GM21723 (cell line): ENCODE data around the gene FAM177A1.
"Not testable (repeated sequence)": the region's sequence is repeated elsewhere in the genome, so short reads cannot be mapped to it uniquely, and the experiment has no call there.

ENCODE experiments used
- ATAC-seq: cut with Tn5 transposase; IDR thresholded peaks from one replicate; pipeline ENCODE4 v1.9.1; 2021; ENCODE audit warnings: mild to moderate bottlenecking, moderate library complexity; ENCODE audit not compliant: unreplicated experiment

Gene FAM177A1

DNA sequence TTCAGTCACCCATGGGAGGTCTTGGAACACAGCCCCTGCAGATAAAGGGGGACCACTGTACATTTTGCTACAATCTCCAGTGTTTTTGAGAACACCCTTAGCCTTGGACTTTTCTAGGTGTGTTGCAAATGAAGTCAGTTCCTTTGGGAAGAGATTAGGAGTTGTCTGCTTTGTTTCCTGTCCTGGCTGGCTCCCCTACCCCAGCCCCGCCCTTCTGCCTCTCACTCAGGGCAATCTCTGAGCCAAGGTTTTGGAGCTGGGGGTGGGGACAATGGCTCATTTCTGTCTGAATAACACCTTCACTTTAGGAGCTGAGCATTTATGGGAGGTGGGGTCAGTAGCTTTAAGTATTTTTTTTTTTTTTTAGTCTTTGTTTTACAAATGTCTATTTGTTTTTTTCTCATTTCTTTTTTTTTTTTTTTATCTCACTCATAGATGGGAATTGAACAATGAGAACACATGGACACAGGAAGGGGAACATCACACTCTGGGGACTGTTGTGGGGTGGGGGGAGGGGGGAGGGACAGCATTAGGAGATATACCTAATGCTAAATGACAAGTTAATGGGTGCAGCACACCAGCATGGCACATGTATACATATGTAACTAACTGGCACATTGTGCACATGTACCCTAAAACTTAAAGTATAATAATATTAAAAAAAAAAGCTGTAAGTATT is 15.2 kb downstream of the FAM177A1 start:
- ATAC-seq: not testable (repeated sequence)

DNA sequence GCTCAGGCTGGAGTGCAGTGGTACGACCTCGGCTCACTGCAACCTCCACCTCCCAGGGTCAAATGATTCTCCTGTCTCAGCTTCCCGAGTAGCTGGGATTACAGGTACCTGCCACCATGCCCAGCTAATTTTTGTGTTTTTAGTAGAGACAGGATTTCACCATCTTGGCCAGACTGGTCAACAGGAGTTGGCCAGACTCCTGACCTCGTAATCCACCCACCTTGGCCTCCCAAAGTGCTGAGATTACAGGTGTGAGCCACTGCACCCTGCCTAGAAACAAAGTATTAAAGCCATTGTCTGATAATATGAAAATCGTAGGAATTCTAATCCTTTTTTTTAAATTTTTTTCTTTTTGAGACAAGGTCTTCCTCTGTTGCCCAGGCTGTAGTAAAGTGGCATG is 19.7 kb downstream of the FAM177A1 start:
- ATAC-seq: not testable (repeated sequence)

- no peak for ATAC-seq
Measured at GRCh38 chr14:35068238-35069012, 22.4 kb downstream of the FAM177A1 start.

- ATAC-seq: no peak
Measured at GRCh38 chr14:35072226-35072625, 26.2 kb downstream of the FAM177A1 start.

DNA sequence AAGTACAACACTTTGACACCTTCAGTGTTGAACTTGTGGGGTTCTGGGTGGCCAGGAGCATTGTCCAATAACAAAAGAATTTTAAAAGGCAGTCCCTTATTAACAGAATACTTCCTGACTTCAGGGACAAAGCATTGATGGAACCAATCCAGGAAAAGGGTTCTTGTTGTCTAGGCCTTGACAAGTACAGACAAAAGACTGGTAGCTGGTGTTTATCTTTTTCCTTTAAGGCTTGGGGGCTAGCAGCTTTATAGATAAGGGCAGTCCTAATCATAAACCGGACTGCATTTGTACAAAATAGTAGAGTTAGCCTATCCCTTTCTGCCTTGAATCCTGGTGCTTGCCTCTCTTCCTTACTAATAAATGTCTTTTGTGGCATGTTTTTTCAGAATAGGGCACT is 27.4 kb downstream of the FAM177A1 start:
- ATAC-seq: no peak

- ATAC-seq: no peak
Measured at GRCh38 chr14:35078082-35078481, 32.0 kb downstream of the FAM177A1 start.

- no peak for ATAC-seq
Measured at GRCh38 chr14:35079742-35080141, 33.7 kb downstream of the FAM177A1 start.

DNA sequence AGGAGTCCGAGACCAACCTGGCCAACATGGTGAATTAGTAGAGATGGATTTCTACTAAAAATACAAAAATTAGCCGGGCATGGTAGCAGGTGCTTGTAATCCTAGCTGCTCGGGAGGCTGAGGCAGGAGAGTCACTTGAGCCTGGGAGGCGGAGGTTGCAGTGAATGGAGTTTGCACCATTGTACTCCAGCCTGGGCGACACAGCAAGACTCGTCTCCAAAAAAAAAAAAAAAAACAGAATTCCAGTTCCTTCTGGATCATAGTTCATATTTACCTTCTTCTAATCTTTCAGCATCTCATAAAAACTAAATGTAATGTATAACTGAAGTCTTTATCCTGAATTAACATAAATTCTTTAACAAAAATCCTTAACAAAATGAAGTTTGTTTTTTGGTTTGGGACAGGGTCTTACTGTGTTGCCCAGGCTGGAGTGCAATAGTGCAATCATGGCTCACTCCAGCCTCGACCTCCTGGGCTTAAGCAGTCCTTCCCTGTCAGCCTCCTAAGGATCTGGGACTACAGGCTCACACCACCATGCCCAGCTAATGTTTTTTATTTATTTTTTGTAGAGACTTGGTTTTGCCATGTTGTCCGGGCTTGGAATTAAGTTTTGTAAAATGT is 37.6 kb downstream of the FAM177A1 start:
- no peak for ATAC-seq

DNA sequence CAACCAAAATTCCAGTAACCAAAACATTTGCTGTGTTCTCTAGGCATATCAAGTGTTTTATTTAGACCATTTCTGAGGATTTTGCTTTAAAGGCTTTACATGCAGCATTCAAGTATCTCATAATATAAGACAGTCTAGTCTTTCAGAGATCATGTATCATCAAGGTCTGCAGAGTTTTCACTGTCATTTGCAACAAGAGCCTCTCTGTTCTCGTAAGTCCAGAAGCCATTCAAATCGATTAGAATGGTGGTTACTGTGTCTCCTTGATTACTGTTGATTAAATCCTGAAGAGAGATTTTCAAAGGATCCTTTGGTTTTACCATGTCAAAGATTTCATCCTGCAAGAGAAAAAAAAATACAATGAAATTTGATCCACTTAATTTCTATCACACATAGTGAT is 39.4 kb downstream of the FAM177A1 start:
- no peak for ATAC-seq

GRCh38 chr14:35088514-35088913 is 42.4 kb downstream of the FAM177A1 start:
- no peak for ATAC-seq

GRCh38 chr14:35094645-35095044 is 48.6 kb downstream of the FAM177A1 start:
- ATAC-seq: not testable (repeated sequence)

GRCh38 chr14:35107866-35108265 is 61.8 kb downstream of the FAM177A1 start:
- no peak for ATAC-seq

- no peak for ATAC-seq
Measured at GRCh38 chr14:35112641-35113040, 66.6 kb downstream of the FAM177A1 start.

GRCh38 chr14:35113308-35113950 is 67.4 kb downstream of the FAM177A1 start:
- no peak for ATAC-seq

- ATAC-seq: no peak
Measured at GRCh38 chr14:35114036-35114435, 68.0 kb downstream of the FAM177A1 start.

GRCh38 chr14:35116242-35116641 is 70.2 kb downstream of the FAM177A1 start:
- ATAC-seq: no peak

GRCh38 chr14:35117112-35117511 is 71.0 kb downstream of the FAM177A1 start:
- no peak for ATAC-seq

DNA sequence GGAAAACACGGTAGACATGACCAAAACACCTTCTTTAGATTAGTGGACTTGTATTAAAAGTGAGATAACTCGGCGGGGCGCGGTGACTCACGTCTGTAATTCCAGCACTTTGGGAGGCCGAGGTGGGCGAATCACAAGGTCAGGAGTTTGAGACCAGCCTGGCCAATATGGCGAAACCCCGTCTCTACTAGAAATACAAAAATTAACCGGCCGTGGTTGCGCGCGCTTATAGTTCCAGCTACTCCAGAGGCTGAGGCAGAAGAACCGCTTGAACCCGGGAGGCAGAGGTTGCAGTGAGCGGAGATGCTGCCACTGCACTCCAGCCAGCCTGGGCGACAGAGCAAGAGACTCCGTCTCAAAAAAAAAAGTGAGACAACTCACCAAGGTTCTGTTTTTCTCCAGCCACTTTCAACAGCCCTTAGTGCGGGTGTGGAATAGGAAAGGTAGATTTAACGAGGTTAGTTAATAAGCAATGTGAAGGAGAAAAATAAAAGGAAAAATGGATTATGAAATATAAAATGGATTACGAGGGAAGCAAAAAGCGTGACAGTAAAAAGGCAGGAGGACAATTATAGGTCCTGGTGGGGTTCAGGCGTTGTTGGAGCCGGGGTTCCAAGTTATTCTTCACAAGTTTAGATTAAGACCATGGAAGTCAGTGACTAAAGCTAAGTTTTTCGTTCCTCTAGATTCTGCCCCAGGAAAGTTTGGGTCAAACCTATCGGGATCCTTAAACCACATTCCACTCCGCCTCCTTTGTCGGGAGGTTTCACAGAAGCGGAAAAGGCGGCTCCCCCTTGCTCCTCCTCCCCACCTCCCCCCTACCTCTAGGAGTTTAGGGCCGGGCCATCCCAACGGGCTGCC is 75.2 kb downstream of the FAM177A1 start:
- ATAC-seq: no peak

DNA sequence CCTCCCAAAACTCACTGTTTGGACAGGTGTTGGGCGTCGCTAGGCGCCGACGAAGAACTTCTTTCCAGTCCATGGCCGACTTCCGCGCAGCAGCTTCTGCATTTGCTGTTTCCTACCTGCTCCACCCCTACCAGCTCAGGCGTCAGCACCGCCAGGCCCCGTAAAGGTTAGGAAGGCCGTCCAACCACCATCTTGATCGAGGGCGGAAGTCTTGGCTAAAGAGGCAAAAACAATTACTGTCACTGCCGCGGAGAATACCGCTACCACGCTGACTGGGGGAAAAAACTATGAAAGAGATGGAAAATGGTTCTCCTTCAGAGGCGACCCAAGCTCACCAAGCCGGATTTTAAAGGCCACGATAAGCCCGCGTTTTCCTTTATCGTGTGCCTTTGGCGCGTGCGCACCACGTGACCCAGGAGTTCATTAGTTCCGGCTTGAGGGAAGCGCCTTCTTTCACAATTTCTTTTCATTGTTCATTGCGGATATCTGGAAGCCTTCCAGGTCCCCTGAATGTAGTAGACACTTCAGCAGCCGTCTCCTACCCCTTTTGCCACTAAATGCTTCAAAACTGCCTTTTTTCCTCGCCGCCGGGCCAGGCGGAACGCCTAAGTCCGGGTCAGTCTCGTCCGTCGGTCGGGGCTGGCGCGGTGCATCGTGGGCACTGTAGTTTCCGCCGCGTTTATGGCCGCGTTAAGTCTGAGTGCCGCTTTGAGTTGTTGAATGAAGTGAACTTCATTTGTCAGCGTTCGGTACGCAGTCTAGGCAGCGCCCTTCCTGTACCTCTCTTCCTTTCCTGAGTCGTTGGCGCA is 76.0 kb downstream of the FAM177A1 start, which contains the start of the genes PPP2R3C and PRORP:
TSS of gene PPP2R3C (minus strand) at position 104 of the 809 bp plus-strand sequence. CDS start at position 73, 31 bp downstream.
TSS of gene PRORP (plus strand) at position 666 of the 809 bp plus-strand sequence. CDS start 694 bp downstream, outside the sequence.
- peak; percentile 87 for ATAC-seq
